LHCN-M2 (cell line): ENCODE measurements around the gene ZNF462. TPM values are rescaled to one million over a fixed set of nuclear protein-coding genes. Genes with fewer than 3 reads are reported as not detected.

Experiments
- DNase-seq: peaks from one replicate; pipeline ENCODE4 v3.0.0-alpha.2; 2012; ENCODE audit warnings: low read depth
- total RNA-seq: library from RNA; depleted of rRNA; stranded (reverse); fragments of >200 nt; gene quantifications from 2 replicates; pipeline ENCODE4 v1.2.3, GENCODE V29; 2014

ZNF462 gene
- total RNA-seq, 1 experiment from 2014 or later = 14.6 TPM

DNA sequence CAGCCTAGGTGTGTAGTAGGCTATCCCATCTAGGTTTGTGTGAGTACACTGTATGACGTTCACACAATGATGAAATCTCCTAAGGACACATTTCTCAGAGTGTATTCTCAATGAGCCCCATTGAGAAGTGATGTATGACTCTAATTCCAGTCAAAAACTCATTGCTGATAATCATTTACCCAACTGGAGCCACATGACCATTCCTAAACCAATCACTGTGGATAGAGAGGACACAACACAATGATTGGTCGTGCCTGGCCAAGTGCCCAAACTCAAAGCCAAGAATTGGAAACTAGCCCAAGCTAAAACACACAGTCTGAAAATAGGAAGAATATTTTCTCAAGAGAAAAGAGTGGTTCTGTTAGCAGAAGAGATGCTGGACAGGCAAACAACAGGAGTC, 191.2 kb downstream of the ZNF462 start:
- DNase-seq = no peak

DNA sequence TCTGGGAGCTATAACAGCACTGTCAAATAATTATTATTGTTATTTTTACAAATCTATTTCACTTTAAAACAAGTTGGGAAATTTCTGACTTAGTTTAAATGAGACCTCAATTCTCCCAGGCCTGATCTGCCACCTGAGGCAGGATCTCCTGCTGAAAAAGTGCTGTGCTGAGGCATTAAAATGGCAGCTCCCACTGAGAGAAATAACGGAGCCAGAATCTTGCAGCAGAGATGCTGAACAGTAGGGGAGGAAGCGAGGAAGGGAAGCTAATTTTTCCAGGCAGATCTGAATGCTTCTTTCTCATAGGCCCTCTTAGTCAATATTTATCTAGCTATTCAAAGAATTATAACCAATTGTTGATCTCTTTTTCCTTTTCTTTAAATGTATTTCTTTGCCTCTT, 196.3 kb downstream of the ZNF462 start:
- DNase-seq = no peak

DNA sequence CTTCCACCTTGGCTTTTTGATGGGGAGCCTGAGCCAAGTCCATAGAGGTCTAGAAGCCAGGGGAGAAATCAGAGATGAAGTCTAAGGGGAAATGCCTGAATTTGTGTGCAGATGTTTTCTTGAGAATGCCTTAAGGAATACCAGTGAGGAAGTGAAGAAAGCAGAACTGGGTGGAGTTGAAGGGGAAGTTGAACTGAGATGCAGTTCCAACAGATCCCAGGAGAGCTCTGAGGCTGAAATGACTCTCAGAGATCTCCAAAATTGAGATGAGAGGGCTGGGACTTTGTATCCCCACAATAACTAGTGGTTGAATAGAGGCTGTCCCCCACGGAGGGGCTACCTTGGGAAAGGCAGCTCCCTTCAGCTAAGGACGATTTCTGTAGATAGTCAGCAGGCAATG, 197.1 kb downstream of the ZNF462 start:
- no peak for DNase-seq
